GM12865 (cell line): ENCODE data around the gene ADGRB3.

Source experiments
- DNase-seq: peaks from one replicate; pipeline ENCODE4 v3.0.0; 2010; ENCODE audit warnings: low read depth
- H3K4me3 ChIP-seq: 2 replicates; pipeline ENCODE4 v1.5.1; 2011; ENCODE audit warnings: mild to moderate bottlenecking, low read depth, low read length, control low read depth
- TF ChIP-seq, protein P1 (sequence below): IDR thresholded peaks from 2 replicates; pipeline ENCODE4 v1.5.1; 2011; ENCODE audit warnings: low read length, control low read depth, low read depth, inconsistent platforms; ENCODE audit not compliant: insufficient read depth; ENCODE audit errors: missing control alignments

The ADGRB3 gene

DNA sequence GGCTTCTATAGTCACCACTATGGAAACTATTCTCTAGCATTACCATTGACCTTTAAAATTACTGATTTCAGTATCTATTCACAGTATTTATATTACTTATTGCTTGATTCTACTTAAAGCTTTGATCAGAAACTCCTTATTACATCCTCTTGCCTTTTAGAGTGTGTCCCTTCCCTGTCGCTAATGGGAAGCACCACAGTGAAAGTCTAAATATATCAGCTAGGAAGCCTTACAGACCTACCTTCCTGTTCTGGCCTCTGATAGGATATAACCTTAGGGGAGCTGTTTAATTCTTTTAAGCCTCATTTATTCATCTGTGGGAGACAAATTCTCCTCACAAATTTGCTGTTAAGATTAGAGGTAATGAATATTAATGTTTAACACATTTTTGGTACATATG, 122.7 kb downstream of the ADGRB3 start:
- no peak for DNase-seq
- TF ChIP-seq, protein P1, sequence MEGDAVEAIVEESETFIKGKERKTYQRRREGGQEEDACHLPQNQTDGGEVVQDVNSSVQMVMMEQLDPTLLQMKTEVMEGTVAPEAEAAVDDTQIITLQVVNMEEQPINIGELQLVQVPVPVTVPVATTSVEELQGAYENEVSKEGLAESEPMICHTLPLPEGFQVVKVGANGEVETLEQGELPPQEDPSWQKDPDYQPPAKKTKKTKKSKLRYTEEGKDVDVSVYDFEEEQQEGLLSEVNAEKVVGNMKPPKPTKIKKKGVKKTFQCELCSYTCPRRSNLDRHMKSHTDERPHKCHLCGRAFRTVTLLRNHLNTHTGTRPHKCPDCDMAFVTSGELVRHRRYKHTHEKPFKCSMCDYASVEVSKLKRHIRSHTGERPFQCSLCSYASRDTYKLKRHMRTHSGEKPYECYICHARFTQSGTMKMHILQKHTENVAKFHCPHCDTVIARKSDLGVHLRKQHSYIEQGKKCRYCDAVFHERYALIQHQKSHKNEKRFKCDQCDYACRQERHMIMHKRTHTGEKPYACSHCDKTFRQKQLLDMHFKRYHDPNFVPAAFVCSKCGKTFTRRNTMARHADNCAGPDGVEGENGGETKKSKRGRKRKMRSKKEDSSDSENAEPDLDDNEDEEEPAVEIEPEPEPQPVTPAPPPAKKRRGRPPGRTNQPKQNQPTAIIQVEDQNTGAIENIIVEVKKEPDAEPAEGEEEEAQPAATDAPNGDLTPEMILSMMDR, result no peak
- no peak overlapping the region for H3K4me3 ChIP-seq

DNA sequence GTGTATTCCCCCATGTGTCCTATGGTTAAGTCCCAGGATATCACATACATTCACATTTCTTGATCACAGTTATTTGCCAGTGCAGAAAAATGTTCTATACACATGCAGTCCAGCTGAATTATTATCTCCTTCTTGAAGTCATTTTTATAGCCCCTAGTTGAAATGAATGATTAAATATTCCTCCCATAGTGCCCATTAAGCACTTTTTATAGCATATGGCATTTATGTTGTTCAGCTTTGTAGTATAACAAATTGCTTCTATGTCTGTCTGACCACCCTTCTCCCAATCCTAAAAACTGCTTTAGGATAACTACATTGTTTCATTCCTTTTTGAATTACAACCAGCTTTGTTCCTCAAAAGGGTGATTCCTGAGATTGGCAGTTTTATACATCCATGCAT, 123.5 kb downstream of the ADGRB3 start:
- TF ChIP-seq, protein P1, result no peak
- H3K4me3 ChIP-seq, result no peak overlapping the region
- DNase-seq, result no peak

DNA sequence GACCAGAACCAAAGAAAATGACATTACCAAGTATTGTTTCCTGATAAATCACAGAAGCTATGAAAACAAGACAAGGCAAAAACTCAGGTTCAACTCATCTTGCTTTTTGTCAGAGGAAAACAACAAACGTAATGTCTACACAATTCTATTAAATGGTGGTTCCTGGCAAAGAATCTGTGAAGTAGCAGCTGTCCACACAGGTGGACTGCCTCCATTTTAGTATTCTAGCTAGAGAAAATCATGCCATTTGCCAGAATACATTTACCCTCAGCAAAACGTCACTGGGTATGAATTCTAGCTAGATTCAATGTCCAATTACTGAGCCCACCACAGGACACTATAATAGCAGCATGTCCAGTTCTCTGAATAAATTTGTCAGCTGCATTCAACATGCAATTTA, 125.4 kb downstream of the ADGRB3 start:
- no peak for DNase-seq
- TF ChIP-seq, protein P1, result no peak
- no peak overlapping the region for H3K4me3 ChIP-seq

DNA sequence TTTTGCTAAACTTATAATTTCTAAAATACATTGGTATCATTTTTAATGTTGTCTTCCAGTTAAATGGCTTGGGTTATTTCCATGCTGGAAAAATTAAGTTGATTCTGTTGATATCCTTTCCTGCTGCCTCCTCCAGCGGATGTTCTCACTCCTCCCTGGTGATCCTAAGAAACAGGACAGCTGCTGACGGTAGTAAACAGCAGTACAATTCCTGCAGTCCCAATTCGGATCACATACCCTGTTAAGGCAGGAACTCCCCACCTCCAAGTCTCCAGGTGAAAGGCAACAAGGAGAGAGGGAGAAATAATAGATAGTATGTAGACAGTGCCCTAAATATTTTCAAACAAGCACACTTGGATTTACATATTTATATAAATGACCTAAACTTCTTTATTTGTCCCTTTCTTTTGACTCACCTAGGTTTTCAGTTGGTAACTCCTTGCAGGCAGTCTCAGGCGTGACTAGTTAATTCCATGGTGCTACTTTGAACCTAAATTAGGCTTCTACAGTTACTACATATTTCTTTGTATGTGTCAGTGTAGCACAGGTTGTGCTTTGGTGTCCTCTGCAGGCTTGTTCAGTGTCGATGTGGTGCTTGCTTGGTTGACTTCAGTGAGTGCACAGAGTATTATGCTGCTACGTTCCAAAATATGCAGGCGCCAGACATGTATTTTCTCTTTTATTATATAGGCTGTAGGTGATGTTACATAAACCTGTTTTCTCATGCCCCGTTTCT, 126.0 kb downstream of the ADGRB3 start:
- TF ChIP-seq, protein P1, result no peak
- DNase-seq, result no peak
- no peak overlapping the region for H3K4me3 ChIP-seq

DNA sequence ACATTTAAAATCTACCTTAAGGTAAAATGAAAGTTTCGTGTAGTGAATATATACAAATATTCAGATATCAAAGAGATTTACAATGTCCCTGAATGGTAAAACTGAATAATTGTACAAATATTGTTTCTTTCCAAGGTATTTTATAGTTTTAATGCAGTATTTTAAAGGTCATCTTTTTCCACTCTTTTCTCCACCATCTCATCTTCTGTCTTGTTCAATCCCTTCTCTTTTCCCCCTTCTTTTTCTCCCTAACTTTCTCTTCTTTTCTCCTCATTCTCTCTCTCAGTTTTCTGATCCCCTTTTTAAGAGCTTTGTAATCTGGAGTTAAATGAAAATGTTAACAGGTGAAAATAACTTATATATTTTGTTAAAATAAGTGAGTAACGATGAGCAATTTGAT, 126.9 kb downstream of the ADGRB3 start:
- no peak for DNase-seq
- TF ChIP-seq, protein P1, result no peak
- H3K4me3 ChIP-seq, result no peak overlapping the region

DNA sequence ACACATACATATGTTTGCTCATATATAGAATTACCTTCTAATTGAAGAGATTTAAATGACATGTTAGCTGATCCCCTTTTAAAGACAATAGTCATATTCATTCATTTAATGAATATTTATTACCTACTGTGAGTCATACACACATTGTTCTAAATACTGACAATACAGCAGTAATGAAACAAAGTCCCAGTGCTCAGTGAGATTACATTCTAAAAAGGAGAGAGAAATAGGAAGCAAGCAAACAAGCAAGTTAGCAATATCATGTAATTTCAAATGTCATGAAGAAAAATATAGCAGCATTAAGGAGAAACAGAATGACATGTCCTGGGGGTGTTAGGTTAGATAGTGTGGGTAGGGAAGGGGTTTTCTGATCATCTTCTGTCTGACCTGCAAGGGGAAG, 136.3 kb downstream of the ADGRB3 start:
- DNase-seq, result no peak
- TF ChIP-seq, protein P1, result no peak
- H3K4me3 ChIP-seq, result no peak overlapping the region

DNA sequence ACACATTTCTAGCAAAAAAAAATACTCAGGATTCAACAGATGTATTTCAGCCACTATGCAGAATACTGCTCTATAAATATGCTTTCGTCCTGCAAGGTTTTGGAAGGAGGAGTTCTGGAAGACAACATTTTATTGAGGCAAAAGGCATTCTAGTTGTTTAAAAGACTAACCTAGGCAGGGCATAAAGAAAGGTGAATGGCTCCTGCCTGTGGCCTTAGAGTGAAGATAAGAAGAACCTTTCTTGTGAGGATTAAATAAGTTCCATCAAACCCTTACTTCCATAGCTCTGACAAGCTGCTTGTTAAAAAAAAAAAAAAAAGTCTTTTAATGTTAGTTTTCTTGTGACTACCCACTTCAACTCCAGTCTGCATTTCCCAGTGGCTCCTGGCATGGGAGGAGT, 139.8 kb downstream of the ADGRB3 start:
- DNase-seq, result no peak
- no peak overlapping the region for H3K4me3 ChIP-seq
- TF ChIP-seq, protein P1, result no peak
